GM12865 (cell line): Measurements from ENCODE around the gene MAN1A1.
"Not testable (repeated sequence)": the region's sequence is repeated elsewhere in the genome, so short reads cannot be mapped to it uniquely, and the experiment has no call there.

Source experiments
- DNase-seq: peaks from one replicate; pipeline ENCODE4 v3.0.0; 2010; ENCODE audit warnings: low read depth
- H3K4me3 ChIP-seq: 2 replicates; pipeline ENCODE4 v1.5.1; 2011; ENCODE audit warnings: mild to moderate bottlenecking, low read depth, low read length, control low read depth
- CTCF ChIP-seq: IDR thresholded peaks from 2 replicates; pipeline ENCODE4 v1.5.1; 2011; ENCODE audit warnings: low read length, control low read depth, low read depth, inconsistent platforms; ENCODE audit not compliant: insufficient read depth; ENCODE audit errors: missing control alignments

Gene MAN1A1

GRCh38 chr6:119171864-119172588, 177.5 kb downstream of the MAN1A1 start:
- DNase-seq, result no peak
- no peak overlapping the region for H3K4me3 ChIP-seq
- no peak for TF ChIP-seq CTCF

DNA sequence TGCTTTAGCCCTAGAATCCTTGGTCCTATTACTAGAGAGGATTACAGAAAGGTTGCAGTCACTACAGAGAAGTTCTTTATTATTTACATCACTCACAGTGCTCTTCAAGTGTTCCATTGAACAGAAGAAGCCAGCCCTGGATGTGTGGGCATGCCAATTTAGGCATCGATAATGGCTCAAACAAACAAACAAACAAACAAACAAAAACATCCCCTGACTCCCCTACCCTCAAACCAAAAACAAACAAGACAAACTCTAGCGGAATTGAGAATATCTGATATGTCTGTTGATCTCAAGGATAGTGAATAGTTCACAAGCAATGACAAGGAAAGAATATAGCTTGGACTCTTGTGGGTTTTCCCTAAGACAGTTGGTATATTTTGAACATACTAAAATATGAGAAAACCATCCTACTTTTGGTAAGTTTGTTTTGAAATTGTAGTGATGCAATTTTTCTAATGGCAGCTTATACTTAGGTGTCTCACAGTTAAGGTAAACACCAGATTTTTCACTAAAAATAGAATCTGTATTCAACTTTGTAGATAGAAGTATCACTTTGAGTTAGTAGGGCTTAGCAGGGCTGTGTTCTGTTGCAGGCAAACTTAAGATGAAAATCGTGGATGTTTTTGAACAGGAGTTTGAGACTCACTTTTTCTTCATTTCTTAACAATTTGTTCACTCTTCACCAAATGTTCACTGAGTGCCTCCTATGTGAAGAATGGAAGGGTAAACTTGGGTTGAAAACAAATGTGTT, 178.3 kb downstream of the MAN1A1 start:
- no peak for TF ChIP-seq CTCF
- DNase-seq, result no peak
- no peak overlapping the region for H3K4me3 ChIP-seq

- no peak for TF ChIP-seq CTCF
- no peak for DNase-seq
- no peak overlapping the region for H3K4me3 ChIP-seq
Observed at GRCh38 chr6:119170447-119171087, 179.0 kb downstream of the MAN1A1 start.

DNA sequence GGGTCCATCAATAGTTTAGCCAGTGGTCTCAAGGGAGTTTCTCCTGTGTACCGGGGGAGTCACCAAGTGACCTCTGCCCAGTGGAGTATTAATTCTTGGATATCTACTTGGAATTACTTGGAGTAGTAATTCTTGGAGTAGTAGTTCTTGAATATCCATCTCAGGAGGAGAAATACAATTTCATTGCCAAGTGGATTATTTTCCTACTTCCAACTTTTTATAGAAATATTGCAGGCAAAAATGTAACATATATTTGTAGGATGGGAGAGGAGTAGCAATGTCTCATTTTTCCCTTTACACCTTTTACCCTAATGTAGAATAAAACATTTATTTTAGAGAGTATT, 179.5 kb downstream of the MAN1A1 start:
- H3K4me3 ChIP-seq, result no peak overlapping the region
- TF ChIP-seq CTCF, result no peak
- DNase-seq, result no peak

- not testable (repeated sequence) for H3K4me3 ChIP-seq, DNase-seq
Observed at GRCh38 chr6:119169355-119169754, 180.2 kb downstream of the MAN1A1 start.

DNA sequence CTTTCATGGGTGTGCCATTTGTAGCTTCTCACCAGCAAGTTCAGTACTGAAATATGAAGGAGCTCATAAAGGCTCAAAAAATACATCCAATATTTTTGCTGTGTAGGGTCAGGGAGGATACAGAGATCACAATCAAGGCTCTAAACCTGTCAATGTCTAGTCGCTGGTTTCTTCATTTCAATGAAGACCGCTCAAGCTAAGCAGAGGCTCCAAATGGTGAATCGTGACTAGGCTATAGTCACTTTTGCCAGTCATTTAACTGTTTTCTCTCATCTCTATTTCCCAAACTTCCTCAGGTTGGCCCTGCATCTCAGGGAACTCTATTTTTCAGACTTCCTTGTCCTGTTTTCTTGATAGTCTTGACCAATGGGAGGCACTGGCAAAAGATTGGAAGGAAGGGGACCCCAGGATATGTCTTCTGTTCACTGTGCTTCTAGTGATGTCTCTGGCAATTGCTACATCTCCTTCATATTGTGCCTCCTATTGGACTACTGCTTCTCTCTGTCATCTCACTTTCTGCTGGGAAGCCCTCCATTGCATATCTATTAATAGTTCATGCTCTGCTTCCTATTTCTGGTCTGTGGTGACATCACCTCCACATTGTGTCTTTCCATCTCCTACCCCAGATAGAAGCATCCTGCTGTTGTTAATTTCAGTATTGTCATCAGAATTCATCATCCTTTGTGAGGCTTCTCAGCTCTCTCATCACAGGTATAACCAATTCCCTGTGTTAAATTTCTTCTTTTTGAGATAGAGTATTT, 183.4 kb downstream of the MAN1A1 start:
- no peak for DNase-seq
- H3K4me3 ChIP-seq, result no peak overlapping the region
- TF ChIP-seq CTCF, result no peak

DNA sequence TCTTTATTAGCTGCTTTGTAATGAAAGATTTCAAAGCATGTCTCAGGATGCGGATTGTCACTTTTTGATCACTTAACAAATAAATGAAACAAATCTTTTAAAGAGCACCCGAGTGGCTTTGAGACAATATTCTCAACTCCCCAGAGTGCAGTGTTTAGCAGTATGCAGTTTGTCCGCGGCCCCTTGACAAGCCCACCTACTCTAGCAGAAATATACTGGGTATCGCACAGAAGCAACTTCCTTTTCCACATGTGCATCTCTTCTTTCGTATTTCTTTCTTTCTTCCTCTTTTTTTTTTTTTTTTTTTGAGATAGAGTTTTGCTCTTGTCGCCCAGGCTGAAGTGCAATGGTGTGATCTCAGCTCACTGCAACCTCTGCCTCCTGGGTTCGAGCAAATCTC, 186.6 kb downstream of the MAN1A1 start:
- no peak for TF ChIP-seq CTCF
- DNase-seq, result no peak
- H3K4me3 ChIP-seq, result no peak overlapping the region
